ENCODE results near the gene NSUN7. TPM values are rescaled to one million over a fixed set of nuclear protein-coding genes. Genes with fewer than 3 reads are reported as not detected.
A peak's percentile ranks its signal among the peaks of the same experiment; 100 is the strongest.

The NSUN7 gene
- total RNA-seq, 1 donor from 2014 or later = 5.7 TPM

- intact Hi-C loops (cut with DNase I) = no loop called here
- no peak for TF ChIP-seq CTCF (IDR thresholded peaks at IDR 0.05)
- Histone ChIP-seq H3K4me3 (no peak overlapping the region), H3K9me3 (no peaks in the 10 kb centered on the region), H3K4me1 (no peaks in the 10 kb centered on the region), H3K36me3 (no peaks in the 10 kb centered on the region), H3K27me3 (no peaks in the 10 kb centered on the region), H3K27ac (no peak overlapping the region)
- DNase-seq (no peak), ATAC-seq (no peak)
Measured at GRCh38 chr4:40778090-40778489, 28.3 kb downstream of the NSUN7 start.

GRCh38 chr4:40782876-40783275 lies 33.1 kb downstream of the NSUN7 start:
- no peak overlapping the region for H3K27ac ChIP-seq
- H3K4me3 ChIP-seq = no peak overlapping the region
- peak; percentile 29 for ATAC-seq
- H3K9me3 ChIP-seq = no peaks in the 10 kb centered on the region
- intact Hi-C loops (cut with DNase I) = no loop called here
- TF ChIP-seq CTCF (IDR thresholded peaks at IDR 0.05) = no peak
- no peaks in the 10 kb centered on the region for H3K36me3 ChIP-seq
- H3K27me3 ChIP-seq = no peaks in the 10 kb centered on the region
- DNase-seq = no peak
- no peaks in the 10 kb centered on the region for H3K4me1 ChIP-seq

DNA sequence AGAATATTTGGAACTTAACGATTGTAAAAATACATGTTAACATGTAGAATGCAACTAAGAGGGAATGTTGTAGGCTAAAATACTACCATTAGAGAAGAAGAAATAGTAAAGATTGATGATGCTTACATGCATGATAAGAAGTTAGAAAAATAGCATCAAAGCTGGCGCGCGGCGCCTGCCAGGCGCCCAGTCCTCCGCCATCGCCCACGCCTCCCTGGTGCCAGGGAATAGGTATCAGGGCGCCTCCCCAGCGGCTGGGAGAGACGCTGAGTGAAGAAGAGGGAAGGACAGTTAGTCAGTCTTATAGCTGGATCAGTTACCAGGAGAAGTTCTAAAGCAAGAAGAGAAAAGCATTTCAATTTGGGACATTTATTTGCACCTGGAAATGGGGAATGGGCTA lies 36.0 kb downstream of the NSUN7 start:
- DNase-seq (no peak), ATAC-seq (no peak)
- intact Hi-C loops (cut with DNase I) = no loop called here
- Histone ChIP-seq H3K4me3 (no peak overlapping the region), H3K27ac (no peak overlapping the region), H3K9me3 (no peaks in the 10 kb centered on the region), H3K27me3 (no peaks in the 10 kb centered on the region), H3K4me1 (no peaks in the 10 kb centered on the region), H3K36me3 (no peaks in the 10 kb centered on the region)
- TF ChIP-seq CTCF (IDR thresholded peaks at IDR 0.05) = no peak

GRCh38 chr4:40788331-40788730 lies 38.6 kb downstream of the NSUN7 start:
- H3K36me3 ChIP-seq = no peaks in the 10 kb centered on the region
- no peak for TF ChIP-seq CTCF (IDR thresholded peaks at IDR 0.05)
- H3K9me3 ChIP-seq = no peaks in the 10 kb centered on the region
- no peak overlapping the region for H3K4me3 ChIP-seq
- no peaks in the 10 kb centered on the region for H3K27me3 ChIP-seq
- ATAC-seq (peak; percentile 79), DNase-seq (no peak)
- H3K27ac ChIP-seq = peak overlapping the region; percentile 9
- H3K4me1 ChIP-seq = no peaks in the 10 kb centered on the region
- intact Hi-C loops (cut with DNase I) = no loop called here

DNA sequence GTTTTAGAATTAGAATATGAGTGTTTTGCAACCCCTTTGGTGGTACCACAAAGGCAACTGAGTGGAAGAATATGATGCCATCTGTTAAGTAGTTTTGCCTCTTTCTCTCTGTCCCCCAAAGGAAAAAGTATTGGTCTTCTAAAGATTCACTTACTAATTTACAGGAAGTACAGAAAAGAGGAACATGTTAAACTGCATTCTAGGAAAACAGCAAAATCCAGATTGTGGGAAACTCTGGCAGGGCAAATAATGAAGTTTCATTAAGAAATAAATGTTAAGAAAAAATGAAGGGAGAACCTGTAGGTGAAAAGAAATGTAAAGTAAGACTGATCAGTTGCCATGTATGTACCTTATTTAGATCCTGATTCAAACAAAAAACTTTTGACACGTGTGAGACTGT lies 39.3 kb downstream of the NSUN7 start:
- no peak overlapping the region for H3K4me3 ChIP-seq
- no peaks in the 10 kb centered on the region for H3K27me3 ChIP-seq
- no peaks in the 10 kb centered on the region for H3K36me3 ChIP-seq
- ATAC-seq = no peak
- DNase-seq = no peak
- no peaks in the 10 kb centered on the region for H3K4me1 ChIP-seq
- H3K27ac ChIP-seq = peak overlapping the region; percentile 9
- no peaks in the 10 kb centered on the region for H3K9me3 ChIP-seq
- intact Hi-C loops (cut with DNase I) = no loop called here
- no peak for TF ChIP-seq CTCF (IDR thresholded peaks at IDR 0.05)

DNA sequence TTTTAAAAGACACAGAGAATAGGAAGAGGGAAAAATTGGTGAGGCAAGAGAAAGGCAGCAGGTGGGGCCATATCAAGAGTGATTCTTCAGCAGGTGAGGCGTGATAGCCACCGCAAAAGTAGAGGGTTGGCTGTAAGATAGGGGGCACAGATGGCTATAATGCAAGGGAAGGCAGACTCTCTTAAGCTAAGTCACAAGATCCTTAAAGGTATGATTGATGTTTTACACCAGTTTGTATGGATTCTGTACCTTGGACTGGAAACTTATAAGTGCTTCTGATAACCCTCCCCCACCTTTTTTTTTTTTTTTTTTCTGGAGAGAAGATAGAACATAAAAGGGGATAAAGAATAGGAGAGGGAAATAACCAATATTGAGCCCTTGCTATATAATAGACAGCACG lies 40.0 kb downstream of the NSUN7 start:
- Histone ChIP-seq H3K36me3 (no peaks in the 10 kb centered on the region), H3K9me3 (no peaks in the 10 kb centered on the region), H3K27me3 (no peaks in the 10 kb centered on the region), H3K4me3 (no peak overlapping the region), H3K27ac (no peak overlapping the region), H3K4me1 (no peaks in the 10 kb centered on the region)
- intact Hi-C loops (cut with DNase I) = no loop called here
- no peak for TF ChIP-seq CTCF (IDR thresholded peaks at IDR 0.05)
- ATAC-seq = no peak
- no peak for DNase-seq
